Thoracic aorta (tissue), 2 donors: ENCODE measurements around the gene TSPAN4. TPM values are rescaled to one million over a fixed set of nuclear protein-coding genes. Genes with fewer than 3 reads are reported as not detected.

ENCODE experiments used
- ATAC-seq: fragments of 150-250 bp; one replicate; pipeline ENCODE4 v1.8.0; 2017; ENCODE audit warnings: low read depth; ENCODE audit not compliant: insufficient number of reproducible peaks, low FRiP score
- DNase-seq: peaks from one replicate; pipeline ENCODE4 v3.0.0-alpha.2; 2020; ENCODE audit warnings: low spot score
- H3K27ac ChIP-seq, 2 donors: fragments of 200-600 bp; sonication (generic); 1 replicate in 1 of 2; 2 replicates in 1 of 2; pipeline ENCODE4 v1.5.1; 2016; ENCODE audit warnings: mild to moderate bottlenecking in 2 of 2, moderate library complexity in 2 of 2
- H3K27me3 ChIP-seq: fragments of 200-600 bp; sonication (generic); replicated peaks from 2 replicates; pipeline ENCODE4 v1.6.0; 2016; ENCODE audit warnings: mild to moderate bottlenecking; ENCODE audit not compliant: insufficient read depth
- H3K36me3 ChIP-seq: fragments of 200-600 bp; sonication (generic); one replicate; pipeline ENCODE4 v1.5.1; 2016
- H3K4me1 ChIP-seq, 2 donors: fragments of 200-600 bp; sonication (generic); 1 replicate in 1 of 2; 2 replicates in 1 of 2; pipeline versions ENCODE4 v1.5.1 to v1.6.0; 2016; ENCODE audit warnings: low read depth in 2 of 2, mild to moderate bottlenecking in 1 of 2; ENCODE audit not compliant: control insufficient read depth in 1 of 2
- H3K4me3 ChIP-seq: fragments of 200-600 bp; sonication (generic); 2 replicates; pipeline ENCODE4 v1.5.1; 2016; ENCODE audit warnings: mild to moderate bottlenecking
- H3K9me3 ChIP-seq: fragments of 200-600 bp; sonication (generic); 2 replicates; pipeline ENCODE4 v1.5.1; 2016
- CTCF ChIP-seq: fragments of 200-600 bp; sonication (generic); IDR thresholded peaks from one replicate; pipeline ENCODE4 v1.5.1; 2019; ENCODE audit warnings: antibody characterized with exemption
- total RNA-seq, 2 donors: library from RNA; depleted of rRNA; stranded (reverse); fragments of >200 nt; gene quantifications; one replicate each; pipeline versions ENCODE4 v1.1.0 to v1.2.3, GENCODE V29; 2016

TSPAN4 gene
- total RNA-seq, 2 donors from 2014 or later, result 55.5 to 107 TPM

GRCh38 chr11:893008-893654 is 50.5 kb downstream of the TSPAN4 start:
- Histone ChIP-seq H3K9me3 (no peaks in the 10 kb centered on the region), H3K36me3 (peaks cover 2% of the 10 kb centered on the region), H3K27me3 (no peaks in the 10 kb centered on the region), H3K4me3 (no peak overlapping the region), H3K27ac (no peak overlapping the region), H3K4me1 (no peaks in the 10 kb centered on the region)
- ATAC-seq, result no peak
- no peak for DNase-seq
- TF ChIP-seq CTCF, result no peak

- Histone ChIP-seq H3K4me3 (no peak overlapping the region), H3K9me3 (no peaks in the 10 kb centered on the region), H3K36me3 (peaks cover 6% of the 10 kb centered on the region), H3K4me1 (no peaks in the 10 kb centered on the region), H3K27ac (no peak overlapping the region), H3K27me3 (no peaks in the 10 kb centered on the region)
- no peak for TF ChIP-seq CTCF
- no peak for ATAC-seq
- no peak for DNase-seq
These were observed 52.0 kb downstream of the TSPAN4 start for GRCh38 chr11:894575-895201.

- Histone ChIP-seq H3K9me3 (no peaks in the 10 kb centered on the region), H3K4me3 (no peak overlapping the region), H3K4me1 (no peaks in the 10 kb centered on the region), H3K27ac (no peak overlapping the region), H3K36me3 (peaks cover 15% of the 10 kb centered on the region), H3K27me3 (no peaks in the 10 kb centered on the region)
- no peak for DNase-seq
- TF ChIP-seq CTCF, result no peak
- no peak for ATAC-seq
These were observed 52.9 kb downstream of the TSPAN4 start for GRCh38 chr11:895331-896110.

GRCh38 chr11:897253-898142 is 54.8 kb downstream of the TSPAN4 start:
- no peak for DNase-seq
- no peak for TF ChIP-seq CTCF
- ATAC-seq, result no peak
- H3K4me1 ChIP-seq, result no peaks in the 10 kb centered on the region
- no peak overlapping the region for H3K4me3 ChIP-seq
- peaks cover 29% of the 10 kb centered on the region for H3K36me3 ChIP-seq
- H3K27ac ChIP-seq, result no peak overlapping the region
- no peaks in the 10 kb centered on the region for H3K9me3 ChIP-seq
- no peaks in the 10 kb centered on the region for H3K27me3 ChIP-seq
